NCI-H345 (cell line): Measurements from ENCODE around the gene PACRGL.
"Not testable (repeated sequence)": the region's sequence is repeated elsewhere in the genome, so short reads cannot be mapped to it uniquely, and the experiment has no call there.

Experiments
- DNase-seq: peaks from one replicate; lab custom pipeline; 2025; lab: John Stamatoyannopoulos, UW

PACRGL gene

GRCh38 chr4:20723463-20723862, 23.2 kb downstream of the PACRGL start:
- no peak for DNase-seq

- no peak for DNase-seq
These were observed 24.7 kb downstream of the PACRGL start for GRCh38 chr4:20724915-20725314.

GRCh38 chr4:20735931-20736330, 35.7 kb downstream of the PACRGL start:
- no peak for DNase-seq

GRCh38 chr4:20746000-20746399, 45.7 kb downstream of the PACRGL start:
- DNase-seq = not testable (repeated sequence)

- no peak for DNase-seq
These were observed 52.4 kb downstream of the PACRGL start for GRCh38 chr4:20752641-20753040.

GRCh38 chr4:20754036-20754435, 53.8 kb downstream of the PACRGL start:
- no peak for DNase-seq

GRCh38 chr4:20760053-20760452, 59.8 kb downstream of the PACRGL start:
- DNase-seq = no peak

- DNase-seq = no peak
These were observed 61.1 kb downstream of the PACRGL start for GRCh38 chr4:20761382-20761781.

GRCh38 chr4:20761826-20762225, 61.6 kb downstream of the PACRGL start:
- DNase-seq = no peak

GRCh38 chr4:20764366-20764992, 64.2 kb downstream of the PACRGL start:
- no peak for DNase-seq

- peak; percentile 65 for DNase-seq
These were observed 73.1 kb downstream of the PACRGL start for GRCh38 chr4:20773144-20773997.

- no peak for DNase-seq
These were observed 78.6 kb downstream of the PACRGL start for GRCh38 chr4:20778896-20779295.

- not testable (repeated sequence) for DNase-seq
These were observed 82.9 kb downstream of the PACRGL start for GRCh38 chr4:20783134-20783533.

- DNase-seq = no peak
These were observed 87.8 kb downstream of the PACRGL start for GRCh38 chr4:20787940-20788665.
